GM21619 (cell line): ENCODE data around the gene ANKRD55.
"Not testable (repeated sequence)": the region's sequence is repeated elsewhere in the genome, so short reads cannot be mapped to it uniquely, and the experiment has no call there.

Source experiments
- ATAC-seq: cut with Tn5 transposase; IDR thresholded peaks from one replicate; pipeline ENCODE4 v1.9.1; 2021; ENCODE audit not compliant: unreplicated experiment

ANKRD55 gene

DNA sequence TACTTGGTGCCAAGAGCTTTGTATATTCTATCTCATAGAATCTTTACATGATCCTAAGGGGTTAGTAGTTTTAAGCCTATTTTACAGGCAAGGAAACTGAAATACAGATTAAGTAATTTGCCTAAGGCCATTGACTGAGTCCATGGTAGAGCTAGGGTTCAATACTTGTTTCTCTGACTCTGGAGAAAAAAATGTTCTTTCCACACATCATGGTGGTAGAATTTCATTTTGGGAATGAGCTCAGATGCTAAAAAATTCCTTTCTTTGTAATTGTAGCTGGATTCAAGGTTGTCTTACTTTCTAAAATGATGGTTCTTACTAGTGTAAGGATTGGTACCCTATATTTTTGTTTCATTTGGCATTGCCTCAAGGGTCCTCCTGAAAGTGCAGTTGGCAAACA is 86.0 kb downstream of the ANKRD55 start:
- no peak for ATAC-seq

- no peak for ATAC-seq
Observed at GRCh38 chr5:56146674-56147073, 86.5 kb downstream of the ANKRD55 start.

- ATAC-seq, result no peak
Observed at GRCh38 chr5:56145511-56145910, 87.6 kb downstream of the ANKRD55 start.

DNA sequence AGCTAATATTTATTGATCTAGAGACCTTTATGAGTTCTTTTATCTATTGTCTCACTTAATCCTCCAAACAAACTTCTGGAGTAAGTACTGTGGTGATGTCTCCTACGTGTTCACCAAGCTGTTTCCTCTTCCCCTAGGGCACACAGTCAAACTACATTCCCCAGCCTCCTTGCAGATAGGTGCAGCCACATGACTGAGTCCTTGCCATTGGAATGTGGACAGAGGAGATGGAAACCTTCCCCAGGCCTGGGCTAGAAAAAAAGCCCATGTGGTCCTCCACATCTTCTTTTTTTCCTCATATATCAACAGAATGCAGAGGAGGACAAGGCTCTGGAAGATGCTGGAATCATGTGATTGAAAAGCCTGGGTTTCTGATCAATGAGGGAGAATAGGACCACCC is 88.0 kb downstream of the ANKRD55 start:
- ATAC-seq, result no peak

- ATAC-seq, result no peak
Observed at GRCh38 chr5:56144211-56144610, 88.9 kb downstream of the ANKRD55 start.

GRCh38 chr5:56143373-56143714 is 89.8 kb downstream of the ANKRD55 start:
- no peak for ATAC-seq

DNA sequence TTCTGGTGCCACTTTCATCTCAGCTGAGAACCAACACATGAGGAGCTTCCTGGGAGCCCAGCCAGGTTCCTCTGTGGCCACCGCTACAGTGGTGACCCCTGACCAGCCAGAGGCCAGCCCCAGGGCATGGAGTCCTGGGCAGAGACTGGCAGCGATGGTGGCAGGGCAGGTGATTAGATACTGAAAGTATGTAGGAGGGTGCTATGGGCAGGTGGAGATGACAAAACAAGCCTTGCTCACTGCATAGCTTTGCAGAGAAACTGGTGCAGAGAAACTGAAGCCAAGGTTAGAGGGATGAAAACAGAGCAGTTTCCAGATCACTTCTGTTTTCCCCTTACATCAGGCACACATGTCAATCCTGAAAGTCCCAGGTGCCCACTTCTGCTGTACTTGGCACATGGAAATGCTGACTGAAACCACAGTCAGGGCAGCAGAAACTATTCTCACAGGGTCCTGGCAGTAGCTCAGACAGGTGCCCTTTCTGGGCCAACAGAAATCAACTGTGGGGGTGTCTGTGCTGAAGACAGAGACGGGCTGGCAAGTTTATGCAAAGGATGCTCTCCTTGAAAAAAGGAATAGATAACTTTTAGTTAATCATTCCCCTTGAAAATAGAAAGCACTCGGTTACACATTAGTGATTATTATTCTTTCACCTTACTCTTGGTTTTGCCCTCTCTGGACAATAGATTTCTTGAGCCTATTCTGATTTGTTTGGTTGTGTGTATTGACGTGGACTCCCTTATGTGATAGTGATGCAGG is 90.3 kb downstream of the ANKRD55 start:
- ATAC-seq, result peak; percentile 81

DNA sequence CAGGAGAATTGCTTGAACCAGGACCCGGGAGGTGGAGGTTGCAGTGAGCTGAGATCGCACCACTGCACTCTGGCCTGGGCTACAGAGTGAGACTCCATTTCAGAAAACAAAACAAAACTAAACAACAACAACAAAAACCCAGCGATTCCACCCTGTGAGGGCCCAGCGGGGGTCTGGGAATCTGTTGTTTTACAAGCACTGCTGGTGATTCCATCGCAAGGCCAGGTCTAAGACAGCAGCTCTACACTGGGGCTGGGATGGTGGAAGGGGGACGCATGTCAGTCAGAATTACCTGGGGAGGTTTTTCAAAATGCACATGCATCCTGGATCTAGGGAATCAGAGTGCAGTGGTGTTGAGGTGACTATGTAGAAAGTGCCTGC is 90.9 kb downstream of the ANKRD55 start:
- ATAC-seq, result no peak

DNA sequence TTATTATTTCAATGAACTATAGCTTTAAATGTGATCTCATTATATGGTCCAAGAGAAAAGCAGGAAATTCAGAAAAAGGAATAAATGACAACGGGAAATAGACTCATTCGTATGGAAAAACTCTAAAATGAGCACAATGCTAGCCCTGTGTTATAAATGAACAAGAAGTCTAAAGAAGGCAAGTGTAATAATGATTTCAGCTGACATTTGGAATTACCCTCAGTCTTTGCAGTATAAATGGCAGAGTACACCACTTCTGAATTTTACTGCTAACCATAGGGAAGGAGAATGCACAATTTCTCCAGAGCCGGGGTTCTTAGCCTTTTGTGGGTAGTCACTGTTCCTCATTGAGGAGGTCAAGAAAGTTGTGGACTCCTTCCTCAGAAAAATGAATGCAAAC is 93.1 kb downstream of the ANKRD55 start:
- no peak for ATAC-seq

DNA sequence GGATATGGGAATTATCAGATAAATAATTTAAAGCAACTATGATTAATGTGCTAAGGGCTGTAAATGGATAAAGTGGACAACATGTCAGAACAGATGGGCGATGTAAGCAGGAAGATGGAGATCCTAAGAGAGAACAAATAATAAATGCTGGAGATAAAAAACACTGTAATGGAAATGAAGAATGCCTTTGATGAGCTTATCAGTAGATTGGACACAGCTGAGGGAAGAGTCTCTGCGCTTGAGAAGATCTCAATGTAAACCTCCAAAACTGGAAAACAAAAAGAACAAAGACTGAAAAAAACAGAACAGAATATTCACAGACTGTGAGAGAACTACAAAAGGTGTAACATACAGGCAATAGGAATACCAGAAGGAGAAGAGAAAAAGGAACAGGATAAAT is 102.5 kb downstream of the ANKRD55 start:
- ATAC-seq, result no peak

DNA sequence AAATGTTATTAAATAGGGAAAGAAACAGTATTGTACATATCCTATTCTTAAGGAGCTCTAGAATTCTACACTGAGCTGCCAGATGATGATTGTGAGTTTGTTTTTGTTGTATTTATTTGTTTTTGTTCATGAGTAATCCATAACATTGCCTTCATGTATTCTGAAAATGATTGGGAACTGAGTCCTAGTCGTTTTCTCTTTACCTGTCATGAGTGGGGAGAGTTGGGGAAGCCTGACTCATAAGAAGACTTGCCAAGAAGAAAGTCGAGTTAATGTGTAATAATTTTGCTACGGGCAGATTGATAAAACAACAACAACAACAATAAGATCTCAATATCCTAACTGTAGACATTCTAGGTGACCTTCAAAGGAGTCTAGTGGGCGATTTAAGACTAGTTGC is 103.8 kb downstream of the ANKRD55 start:
- ATAC-seq, result peak; percentile 66

DNA sequence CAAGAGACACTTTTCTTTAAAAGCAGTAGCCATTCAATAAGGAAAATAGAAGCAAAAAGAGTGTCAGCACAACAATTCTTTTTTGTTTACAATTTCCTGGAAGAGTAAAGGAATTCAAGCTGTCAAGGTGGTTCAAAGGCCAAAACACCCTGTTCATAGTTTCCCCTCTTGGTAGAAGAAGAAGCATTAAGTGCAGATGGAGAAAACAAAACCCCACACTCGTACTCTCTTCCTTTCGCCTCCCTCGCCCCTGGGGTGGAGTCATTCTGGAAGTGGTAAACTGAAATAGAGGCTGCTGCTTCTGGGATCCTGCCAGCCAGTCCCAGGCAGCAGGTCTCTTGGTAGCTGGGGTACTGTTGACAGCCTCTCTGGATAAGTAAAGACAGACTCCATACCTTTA is 105.0 kb downstream of the ANKRD55 start:
- no peak for ATAC-seq

GRCh38 chr5:56126487-56127179 is 106.5 kb downstream of the ANKRD55 start:
- ATAC-seq, result no peak

GRCh38 chr5:56123531-56124243 is 109.4 kb downstream of the ANKRD55 start:
- no peak for ATAC-seq

- not testable (repeated sequence) for ATAC-seq
Observed at GRCh38 chr5:56122360-56122985, 110.7 kb downstream of the ANKRD55 start.

DNA sequence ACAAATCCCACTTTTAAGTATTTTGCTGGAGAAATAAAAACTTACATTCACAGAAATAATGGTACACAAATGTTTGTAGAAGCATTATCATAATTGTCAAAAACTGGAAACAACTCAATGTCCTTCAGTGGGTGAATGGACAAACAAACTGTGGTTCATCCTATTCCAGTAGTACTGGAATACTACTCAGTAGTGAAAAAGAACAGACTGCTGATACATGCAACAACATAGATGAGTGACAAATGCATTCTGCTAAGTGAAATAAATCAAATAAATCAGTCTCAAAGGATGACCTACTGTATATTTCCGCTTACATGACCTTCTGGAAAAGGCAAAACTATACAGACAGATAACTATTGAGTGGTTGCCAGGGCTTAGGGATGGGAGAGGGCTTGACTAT is 114.1 kb downstream of the ANKRD55 start:
- no peak for ATAC-seq

DNA sequence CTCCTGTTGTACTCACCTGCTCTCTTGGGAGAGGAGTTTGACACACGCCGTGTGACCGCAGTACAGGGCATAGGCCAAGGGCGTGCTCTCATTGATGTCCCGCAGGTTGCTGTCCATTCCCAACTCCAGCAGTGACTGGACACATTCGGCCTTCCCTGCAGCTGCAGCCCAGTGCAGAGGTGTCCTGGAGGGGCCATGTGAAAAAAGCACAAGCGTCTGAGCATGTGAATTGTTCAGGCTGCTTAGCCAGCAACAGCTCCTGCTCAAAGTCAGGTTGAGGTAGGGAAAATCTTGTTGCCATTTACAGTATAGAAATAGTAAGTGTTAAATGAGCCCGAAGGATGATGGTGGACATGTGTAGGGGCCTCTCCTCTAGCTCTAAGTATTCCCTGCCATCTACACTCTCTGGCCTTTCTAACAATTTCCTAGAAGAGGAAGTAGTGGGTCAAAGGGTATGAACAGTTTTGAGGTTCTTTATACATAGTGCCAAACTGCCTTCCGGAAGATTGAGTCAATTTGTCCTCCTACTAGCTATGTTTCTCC is 116.5 kb downstream of the ANKRD55 start:
- no peak for ATAC-seq

DNA sequence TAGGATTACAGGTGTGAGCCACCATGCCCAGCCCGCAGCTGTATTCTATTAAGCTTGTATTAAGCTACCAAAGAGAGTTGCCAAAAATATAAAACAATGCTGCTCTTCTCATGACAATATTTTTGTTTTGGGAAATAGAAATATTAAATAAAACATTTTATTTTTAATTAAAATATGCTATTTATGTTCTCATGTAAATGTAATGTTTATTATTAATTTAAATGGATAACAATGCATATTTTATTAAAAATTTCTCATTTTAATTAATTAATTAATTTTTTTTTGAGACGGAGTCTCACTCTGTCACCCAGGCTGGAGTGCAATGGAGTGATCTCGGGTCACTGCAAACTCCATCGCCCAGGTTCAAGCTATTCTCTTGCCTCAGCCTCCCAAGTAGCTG is 117.5 kb downstream of the ANKRD55 start:
- ATAC-seq, result no peak

GRCh38 chr5:56112526-56113121 is 120.5 kb downstream of the ANKRD55 start:
- no peak for ATAC-seq

- no peak for ATAC-seq
Observed at GRCh38 chr5:56111404-56111781, 121.7 kb downstream of the ANKRD55 start.
